Activated naive CD4-positive, alpha-beta T cell (primary cell): ENCODE data around the gene PKP4.

Experiments used
- DNase-seq, 4 experiments: peaks; one replicate each; lab custom pipeline; 2025; lab: John Stamatoyannopoulos, UW

The PKP4 gene

DNA sequence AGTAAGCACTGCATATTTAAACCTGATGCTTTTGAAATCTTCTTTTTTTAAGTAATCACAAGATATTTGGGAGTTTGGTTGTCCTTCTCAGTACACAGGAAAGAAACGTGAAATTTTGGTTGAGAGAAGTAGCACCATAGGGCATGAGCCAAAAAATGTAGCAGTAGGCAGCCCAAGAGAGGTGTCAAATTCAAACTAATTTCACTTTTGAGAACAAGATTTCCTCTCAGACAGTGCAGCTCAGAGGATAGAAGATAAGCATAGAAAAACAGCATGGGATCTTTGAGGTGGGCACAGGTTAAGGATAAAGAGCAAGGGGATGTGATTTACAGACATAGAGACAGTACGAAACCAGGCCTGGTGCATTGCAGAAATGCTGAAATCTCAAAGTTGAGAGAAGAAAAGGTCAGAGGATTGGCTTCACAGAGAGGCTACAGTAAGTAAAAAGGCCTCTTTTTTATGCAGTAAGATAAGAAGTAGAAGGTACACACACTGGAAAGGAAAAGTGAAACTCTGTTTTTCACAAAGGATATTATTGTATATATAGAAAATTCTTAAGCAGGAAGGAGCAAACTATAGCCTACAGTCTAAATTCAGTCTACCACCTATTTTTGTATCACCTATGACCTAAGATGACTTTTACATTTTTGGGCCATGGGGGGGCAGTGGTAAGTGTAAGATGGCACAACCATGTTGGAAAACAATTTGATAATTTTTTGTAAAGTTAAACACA, 89.8 kb downstream of the PKP4 start:
- DNase-seq = no peak

DNA sequence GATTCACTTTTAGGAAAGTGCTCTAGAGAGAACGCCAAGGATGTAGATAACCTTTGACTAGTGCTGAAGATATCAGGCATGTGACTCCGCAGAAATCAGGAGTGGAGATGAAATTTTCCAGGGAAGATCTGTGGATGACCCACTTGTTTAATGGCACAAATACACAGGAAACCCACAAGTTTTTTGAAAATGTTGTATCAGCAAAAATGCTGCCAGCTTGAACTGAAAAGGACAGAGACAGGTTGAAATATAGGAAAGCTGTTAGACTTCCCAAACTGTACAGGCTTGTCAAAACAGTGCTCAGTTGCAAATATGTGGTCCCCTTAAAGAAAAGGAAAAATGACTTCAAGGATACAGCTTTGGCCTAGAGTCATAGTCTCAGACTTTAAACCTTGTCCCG, 96.5 kb downstream of the PKP4 start:
- no peak for DNase-seq

DNA sequence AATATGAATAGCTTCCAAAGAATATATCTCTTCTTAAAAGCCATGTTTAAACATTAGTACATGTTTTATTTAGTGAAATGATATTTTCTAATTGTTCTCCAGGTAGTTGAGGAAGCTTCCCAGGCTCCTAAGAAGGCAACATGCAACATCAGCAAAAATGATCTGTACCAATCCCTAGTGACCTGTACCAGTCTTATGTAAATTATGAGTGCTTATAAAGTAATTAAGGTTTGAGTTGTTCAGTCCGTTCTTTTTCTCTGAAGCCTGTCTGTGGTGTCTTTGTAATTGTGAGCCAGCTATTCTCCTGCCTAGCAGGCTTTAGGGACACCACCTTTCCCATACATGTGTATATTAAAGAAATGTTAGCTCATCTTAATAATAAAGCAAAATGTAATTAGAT, 98.2 kb downstream of the PKP4 start:
- no peak for DNase-seq

DNA sequence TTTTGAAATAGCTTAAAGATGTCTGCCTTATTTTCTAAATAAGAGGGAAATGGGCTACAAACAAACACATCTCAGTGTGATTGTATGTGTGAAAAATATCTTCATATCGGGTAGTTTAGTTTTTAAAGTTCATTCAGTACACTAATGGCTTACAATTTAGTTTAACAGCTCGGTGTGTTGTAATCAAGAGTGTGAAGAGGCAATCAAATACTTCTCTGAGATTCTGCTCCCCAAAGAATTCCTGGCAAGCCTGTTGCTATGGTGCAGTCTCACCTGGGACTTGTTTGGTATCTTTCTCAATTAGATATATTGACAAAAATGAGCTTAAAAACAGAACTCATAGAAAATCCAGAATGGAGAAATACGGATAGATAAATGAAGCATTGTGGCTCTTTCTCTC, 99.4 kb downstream of the PKP4 start:
- DNase-seq = no peak

DNA sequence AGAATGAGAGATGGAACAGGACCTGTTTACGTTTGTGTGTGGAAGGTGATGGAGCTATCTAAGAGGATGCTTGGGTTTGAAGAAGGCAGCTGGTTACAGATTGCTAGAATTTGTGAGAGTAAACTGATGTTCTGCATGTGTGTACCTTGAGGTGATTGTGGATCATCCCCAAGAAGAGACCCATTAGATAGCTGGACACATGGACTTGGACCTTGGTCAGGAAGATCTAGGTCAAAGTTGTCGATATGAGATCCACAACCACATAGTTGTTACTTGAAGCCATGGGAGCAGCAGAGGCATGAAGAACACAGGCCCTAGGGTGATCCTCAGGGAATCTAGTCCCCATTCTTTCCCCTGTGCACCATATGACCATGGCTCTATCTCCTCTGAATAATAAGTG, 101.0 kb downstream of the PKP4 start:
- no peak for DNase-seq

DNA sequence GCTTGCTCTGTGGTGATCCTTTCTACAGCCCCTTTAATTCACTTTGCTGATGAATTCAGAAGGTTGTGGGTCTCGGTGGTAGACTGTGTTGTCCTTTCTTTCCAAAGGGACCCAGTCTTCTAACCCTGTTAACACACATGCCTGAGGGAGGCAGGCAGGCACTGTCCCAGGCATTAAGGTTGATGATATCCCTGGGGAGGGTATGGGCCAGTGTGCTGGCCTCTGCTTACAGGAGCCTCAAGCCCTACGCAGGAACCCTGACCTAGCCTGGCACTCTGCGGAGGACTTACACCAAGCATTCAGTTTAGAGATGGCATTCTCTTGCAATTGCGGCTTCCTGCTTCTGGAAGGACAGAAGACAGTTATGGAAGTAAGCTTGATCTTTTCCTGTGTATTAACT, 102.5 kb downstream of the PKP4 start:
- no peak for DNase-seq

DNA sequence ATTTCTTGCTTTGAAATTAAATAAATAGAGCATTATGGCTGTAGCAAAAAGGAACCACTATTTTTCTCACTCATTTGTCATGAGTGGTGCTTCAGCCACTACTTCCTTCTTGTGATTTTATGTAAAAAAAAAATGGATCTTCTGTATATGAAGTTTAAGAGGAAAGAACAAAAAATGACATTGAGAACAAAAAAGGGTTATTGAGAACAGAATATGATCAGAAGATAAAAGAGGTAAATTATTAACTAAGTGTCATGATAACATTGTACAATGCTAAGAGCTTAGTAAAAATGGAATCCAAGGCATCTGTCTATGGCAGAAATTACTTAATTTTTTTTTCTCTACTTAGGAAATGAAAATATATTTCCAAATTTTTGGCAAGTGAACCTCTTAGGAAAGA, 103.5 kb downstream of the PKP4 start:
- no peak for DNase-seq

DNA sequence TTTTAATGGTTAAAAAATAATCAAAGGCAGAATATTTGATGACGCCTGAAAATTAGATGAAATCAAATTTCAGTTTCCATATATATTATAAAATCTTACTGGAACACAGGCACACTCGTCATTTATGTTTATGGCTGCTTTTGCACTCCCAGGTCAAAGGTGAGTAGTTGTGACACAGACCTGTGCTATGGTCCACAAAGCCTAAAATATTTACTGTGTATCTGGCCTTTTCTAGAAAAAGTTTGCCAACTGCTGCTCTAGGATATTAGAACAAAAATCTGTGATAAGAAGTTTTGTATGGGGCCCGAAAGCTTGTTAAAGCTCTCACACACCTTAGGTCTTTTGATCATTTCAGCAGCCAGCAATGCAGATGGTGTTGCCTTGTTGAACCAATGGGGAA, 104.3 kb downstream of the PKP4 start:
- DNase-seq = no peak

DNA sequence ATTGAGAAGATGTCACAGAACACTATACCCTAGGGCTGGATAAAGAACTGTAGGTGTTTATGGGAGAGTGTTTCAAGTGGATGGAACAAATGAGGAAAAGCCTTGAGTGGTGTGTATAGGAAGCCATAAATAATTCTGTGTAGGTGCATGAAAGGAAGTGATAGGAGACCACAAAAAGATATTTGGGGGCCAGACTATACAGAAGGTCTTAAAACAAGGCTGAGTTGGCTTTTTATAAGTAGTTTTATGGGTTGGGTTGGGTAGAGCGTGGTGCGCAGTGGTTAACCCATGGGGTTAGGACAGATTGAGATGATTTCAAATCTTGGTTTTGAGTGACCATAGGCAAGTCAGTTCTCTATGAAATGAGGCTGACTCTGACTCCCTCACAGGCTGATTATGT, 110.5 kb downstream of the PKP4 start:
- DNase-seq = no peak

DNA sequence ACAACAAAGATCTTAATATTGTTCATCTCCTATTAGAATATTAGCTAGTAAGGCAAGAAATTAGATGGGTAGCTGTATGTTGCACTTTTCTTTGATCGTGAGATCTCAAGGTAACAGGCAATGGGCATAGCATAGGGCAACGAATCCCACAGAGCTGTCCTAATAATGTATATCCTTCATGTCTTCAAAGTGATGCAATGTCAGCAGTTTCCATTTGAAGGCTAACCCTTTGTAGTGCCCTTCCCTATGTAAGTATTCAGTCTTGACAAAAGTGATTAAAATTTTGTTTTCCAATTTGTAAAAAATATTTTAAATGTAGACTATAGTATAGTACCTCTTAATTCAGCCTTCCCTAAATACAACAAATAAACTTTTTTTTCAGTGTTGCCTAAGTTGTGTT, 112.5 kb downstream of the PKP4 start:
- no peak for DNase-seq

DNA sequence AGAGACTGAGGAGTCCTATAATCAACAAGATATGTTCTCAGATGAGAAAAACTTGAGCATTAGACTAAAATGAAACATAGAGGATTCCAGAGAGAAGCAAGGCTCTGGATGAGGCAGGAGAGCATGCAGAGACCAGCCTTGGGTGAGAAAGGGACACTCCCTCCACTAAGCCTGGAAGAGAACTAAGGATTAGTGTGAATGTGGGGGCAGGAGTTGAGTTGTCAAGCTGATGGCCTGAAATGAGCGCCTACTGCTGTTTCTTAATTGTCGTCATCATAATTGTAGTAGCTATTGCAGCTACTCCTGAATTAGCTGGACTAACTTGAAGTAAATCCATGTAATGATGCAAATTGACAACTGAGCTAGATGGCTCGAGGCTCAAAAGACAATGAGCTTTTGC, 114.1 kb downstream of the PKP4 start:
- DNase-seq = no peak

DNA sequence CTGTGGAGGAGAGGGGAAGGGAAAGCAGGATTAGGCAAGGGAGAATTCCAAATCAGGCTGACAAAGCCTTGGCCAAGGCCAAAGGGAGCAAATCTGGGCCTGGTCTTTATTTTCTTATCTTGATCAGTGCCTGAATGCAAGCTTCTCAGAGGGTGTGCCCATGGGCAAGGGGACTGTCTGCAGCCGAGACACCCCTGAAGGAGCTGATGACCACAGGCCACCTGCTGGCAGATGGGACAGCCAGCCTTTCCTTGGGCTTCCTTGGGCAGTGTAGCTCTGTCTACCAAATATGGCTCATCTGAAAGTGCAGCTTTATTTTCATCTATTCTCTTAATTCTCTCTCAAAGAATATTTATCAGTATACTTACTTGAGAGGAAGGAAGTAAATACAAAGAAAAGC, 117.0 kb downstream of the PKP4 start:
- no peak for DNase-seq

DNA sequence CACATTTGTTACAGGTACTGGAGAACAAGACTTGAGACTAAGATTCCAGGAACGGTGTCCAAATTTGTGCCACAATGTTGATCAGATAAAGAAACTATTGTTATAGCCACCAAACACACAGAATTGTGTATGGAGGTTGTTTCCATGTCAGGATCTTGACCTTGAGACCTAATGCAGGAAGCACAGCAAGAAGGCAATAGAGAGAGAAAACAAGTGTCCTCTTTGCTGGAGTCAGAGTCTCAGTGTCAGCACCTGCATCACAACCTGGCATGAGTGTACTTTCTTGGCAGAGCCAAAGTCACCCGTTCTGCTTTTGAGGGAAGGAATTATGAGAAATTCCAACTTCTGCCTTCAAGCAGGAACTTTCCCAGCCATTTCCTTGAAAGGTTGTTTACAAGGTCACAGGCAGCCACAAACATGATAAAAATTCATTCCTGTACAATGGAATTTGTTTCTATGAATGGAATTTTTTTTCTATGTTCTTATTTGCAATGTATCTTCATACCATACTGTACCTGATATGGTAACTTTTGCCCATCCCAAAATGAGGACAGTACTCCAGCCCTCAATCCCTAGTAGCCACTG, 118.4 kb downstream of the PKP4 start:
- DNase-seq = no peak

DNA sequence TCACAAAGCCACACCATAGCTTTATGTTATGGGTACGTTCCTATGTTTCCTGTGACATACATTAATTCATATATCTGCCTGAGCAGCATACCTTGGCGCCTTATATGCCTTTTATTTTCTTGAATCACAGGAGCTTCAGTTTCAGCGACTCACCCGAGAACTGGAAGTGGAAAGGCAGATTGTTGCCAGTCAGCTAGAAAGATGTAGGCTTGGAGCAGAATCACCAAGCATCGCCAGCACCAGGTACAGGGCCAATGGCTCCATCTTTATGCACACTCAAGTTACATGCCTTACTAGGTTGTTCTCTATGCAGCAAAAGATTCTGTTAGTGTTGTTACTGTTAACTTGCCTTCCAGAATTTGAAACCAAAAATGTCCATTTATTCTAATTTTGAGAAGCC, 120.4 kb downstream of the PKP4 start:
- DNase-seq = no peak

DNA sequence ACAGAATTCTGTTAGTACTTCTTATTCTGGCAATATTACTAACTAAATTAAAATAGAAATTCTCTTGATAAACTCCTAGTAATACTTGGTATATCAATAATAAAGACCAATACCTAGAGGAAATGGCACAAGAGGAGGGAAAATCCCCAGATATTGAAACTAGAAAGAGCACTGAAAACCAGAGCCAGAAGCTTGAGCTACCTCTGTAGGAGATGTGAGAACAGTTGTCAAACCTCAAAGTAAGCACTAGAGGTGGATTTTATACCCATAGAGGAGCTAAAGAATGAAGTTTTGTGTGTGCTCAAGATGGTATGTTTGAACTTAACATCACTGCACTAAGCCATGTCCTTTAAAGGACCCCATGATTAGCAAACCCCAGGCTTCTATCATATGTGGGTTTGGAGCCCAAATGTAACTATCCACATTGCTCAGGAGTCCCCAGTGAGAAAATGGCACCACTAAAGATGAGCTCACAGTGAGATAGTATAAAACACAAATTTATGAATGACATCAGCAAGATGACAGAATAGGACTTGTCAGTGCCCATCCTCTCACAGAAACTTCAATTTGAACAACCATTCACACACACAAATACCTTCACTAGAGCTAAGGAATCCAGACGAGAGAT, 122.1 kb downstream of the PKP4 start:
- no peak for DNase-seq

DNA sequence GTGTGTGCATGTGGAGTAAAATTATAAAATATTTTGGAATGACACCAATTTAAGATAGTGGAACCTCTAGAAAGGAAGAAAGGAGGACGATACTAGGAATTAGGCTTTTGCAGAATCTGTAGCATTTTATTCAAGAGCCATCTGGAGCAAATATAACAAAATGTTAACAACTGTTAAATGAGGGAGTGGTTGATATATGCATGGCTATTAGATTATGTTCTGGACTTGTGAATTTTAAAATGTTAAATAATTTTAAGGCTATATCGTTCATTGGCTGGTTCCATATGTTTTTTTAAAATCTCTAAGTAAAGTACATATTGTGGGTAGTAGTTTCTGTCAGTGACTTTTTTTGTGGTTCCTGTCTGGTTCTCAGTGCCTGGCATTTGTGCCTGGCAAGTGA, 123.2 kb downstream of the PKP4 start:
- DNase-seq = no peak

DNA sequence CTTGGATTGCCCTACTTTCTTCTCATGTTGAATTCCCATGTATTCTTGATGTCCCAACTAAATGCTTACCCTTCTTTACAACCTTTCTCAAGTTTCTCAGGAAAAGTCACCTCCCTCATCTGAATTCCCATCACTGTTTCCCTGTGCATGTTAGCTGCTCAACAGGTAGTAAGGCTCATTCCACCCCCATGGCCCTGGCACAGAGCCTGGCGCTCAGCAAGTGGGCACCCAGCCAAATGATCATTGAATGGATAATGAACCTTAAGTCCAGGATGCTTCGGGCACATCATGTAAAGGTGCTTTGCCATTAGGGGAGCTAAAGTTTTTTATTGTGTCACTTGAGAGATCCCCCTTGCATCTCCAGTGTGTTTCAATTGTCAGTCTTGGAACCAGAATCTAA, 124.0 kb downstream of the PKP4 start:
- DNase-seq = no peak

DNA sequence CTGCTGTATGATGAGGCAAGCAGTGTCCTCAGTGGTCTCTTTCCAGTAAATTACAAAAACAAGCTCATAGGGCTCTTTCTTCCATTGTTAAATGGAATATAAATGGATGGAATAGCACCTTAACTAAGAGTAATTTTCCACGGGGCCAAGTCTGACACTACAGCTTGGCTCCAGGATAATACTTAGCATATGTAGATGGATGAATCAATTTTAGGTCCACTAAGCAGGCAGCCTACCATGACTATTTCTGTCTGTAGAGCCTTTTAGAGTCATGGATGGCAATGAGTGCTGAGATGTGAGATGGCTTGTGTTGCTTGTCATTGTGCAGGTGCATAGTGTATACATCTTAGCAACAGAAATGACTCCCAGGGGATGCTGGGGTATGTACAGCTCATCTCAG, 125.9 kb downstream of the PKP4 start:
- DNase-seq = no peak

DNA sequence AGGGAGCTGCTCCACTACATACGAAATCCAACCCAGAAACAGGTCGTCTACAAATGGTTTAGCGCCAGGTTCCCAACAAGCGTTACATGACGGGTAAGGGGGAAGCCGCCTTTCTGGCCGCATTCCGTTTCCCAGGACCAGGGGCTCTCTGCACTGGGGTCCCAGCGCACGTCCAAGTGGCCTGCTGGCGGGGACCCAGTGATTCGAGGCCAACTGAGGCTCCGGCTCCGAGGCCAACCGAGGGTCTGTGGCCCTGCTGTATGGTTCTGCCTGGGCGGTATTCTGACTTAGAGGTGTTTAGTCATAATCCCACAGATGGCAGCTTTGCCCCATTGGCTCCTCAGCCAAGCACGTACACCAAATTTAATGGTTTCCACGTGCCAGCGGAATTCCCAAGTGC, 127.2 kb downstream of the PKP4 start:
- DNase-seq = no peak

DNA sequence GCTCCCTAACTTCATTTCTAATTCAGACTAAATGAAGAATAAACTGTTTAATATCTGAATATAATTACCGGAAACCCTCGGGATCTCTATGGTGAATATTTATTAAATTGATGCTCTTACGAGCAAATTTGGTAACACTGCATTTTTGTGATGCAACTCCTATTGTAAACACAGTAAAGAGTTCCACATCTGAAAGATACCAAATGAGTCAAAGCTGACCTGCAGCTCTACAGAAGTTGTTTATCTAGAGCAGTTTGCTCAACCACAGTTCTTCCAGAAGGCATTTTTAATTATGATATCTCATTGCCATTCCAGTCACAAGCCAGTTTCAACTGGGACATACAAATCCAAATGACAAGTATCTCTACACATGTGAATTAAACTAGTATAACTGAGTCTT, 129.7 kb downstream of the PKP4 start:
- no peak for DNase-seq

DNA sequence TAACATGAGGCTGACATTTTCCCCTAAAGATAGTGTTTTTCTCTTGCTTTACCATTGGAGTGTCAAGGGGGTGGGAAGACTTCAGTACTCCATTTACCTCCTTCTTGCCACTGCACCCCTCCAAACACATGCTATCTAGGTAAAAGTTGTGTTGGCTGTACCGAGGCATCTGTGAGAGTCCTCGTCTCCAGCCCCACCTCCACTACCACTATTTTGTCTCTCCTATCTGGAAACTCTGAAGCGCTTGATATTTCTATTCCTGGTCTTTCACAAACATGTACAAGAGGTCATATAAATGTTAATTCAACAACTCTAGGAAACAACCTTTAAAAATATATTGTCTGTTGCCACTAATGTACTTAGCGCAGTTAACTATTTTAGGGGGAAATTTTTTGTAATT, 132.6 kb downstream of the PKP4 start:
- no peak for DNase-seq

DNA sequence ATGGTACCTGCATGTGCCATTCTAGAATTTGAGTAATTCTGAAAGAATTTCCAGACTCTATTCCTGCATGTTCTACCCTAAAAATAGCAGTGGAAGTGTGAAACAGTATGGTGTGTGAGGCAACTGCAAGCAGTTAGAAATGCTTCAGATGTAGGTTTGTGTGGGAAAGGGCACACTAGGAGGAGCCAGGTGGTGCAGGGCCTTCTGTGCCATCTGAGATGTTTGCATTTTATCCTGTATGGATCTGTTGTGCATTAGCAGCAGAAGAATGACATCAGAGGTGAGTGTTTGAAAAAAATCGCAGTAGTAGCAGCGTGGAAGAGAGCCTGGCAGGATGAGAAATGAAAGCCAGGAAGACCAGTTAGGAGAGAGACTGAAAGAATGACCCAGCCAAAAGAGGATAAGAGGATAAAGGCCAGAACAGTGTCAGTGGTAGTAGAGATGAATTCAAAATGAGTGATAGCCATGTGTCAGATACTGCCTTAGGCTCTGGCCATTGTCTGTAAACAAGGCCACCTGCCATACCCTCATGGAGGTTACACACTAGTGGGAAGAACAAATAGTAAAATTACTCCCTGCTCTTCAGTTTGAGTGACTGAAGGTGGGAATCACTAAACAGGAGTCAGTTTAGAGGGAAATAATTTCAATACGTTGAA, 142.2 kb downstream of the PKP4 start:
- no peak for DNase-seq

DNA sequence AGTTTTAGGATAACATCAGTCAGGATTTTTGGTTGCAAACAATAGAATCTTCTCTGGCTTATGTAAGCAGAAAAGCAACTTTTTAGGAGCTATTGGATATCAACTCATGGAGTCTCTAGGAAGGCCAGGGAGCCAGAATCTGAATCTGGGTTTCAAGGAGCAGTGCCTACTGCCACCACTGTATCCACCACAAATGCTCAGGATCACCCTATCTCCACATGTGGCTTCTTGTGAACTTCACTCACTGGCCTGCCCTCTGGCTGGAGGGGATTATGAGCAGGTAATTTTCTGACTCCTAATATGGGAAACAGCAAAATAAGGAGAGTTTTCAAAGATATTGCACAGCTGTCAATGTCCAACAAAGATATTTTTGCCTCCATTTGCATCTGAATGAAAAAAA, 142.9 kb downstream of the PKP4 start:
- DNase-seq = no peak
